Tibial nerve (tissue), 4 donors: ENCODE results near the gene DAZAP1.

ENCODE experiments used
- EP300 ChIP-seq, 2 donors: sonication (generic); formaldehyde crosslinking; IDR thresholded peaks; one replicate each; pipeline ENCODE4 v1.6.1; 2017; ENCODE audit warnings: antibody characterized with exemption in 2 of 2, mild to moderate bottlenecking in 1 of 2
- POLR2A ChIP-seq, 2 donors: fragments of 450-650 bp; IDR thresholded peaks; one replicate each; pipeline ENCODE4 v1.6.1; 2017; ENCODE audit warnings: antibody characterized with exemption in 2 of 2, mild to moderate bottlenecking in 2 of 2, moderate library complexity in 2 of 2
- TF ChIP-seq, protein P1 (sequence below), 5 experiments: fragments of 200-600 bp in 3 of 5; fragments of 450-650 bp in 2 of 5; sonication (generic) in 3 of 5; IDR thresholded peaks; one replicate each; pipeline ENCODE4 v1.5.1; 2016 to 2019; ENCODE audit warnings: antibody characterized with exemption in 5 of 5, mild to moderate bottlenecking in 3 of 5, moderate library complexity in 2 of 5

DNA sequence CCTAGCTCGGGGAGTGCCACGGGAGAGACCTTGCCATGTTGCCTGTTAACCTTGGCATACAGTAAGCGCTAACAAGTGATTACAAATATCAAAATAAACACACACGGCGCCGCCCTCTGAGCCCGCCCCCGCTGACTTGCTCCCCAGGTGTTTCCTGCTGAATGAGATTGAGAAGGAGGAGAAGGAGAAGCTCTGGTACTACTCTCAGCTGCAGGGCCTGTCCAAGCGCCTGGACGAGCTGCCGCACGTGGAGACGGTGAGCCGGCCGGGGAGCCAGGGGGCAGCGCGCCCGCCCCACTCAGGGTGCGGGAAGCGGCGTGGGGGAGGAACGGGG, 47.6 kb downstream of the DAZAP1 start:
- TF ChIP-seq, protein P1, sequence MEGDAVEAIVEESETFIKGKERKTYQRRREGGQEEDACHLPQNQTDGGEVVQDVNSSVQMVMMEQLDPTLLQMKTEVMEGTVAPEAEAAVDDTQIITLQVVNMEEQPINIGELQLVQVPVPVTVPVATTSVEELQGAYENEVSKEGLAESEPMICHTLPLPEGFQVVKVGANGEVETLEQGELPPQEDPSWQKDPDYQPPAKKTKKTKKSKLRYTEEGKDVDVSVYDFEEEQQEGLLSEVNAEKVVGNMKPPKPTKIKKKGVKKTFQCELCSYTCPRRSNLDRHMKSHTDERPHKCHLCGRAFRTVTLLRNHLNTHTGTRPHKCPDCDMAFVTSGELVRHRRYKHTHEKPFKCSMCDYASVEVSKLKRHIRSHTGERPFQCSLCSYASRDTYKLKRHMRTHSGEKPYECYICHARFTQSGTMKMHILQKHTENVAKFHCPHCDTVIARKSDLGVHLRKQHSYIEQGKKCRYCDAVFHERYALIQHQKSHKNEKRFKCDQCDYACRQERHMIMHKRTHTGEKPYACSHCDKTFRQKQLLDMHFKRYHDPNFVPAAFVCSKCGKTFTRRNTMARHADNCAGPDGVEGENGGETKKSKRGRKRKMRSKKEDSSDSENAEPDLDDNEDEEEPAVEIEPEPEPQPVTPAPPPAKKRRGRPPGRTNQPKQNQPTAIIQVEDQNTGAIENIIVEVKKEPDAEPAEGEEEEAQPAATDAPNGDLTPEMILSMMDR (IDR thresholded peaks at IDR 0.05), result no peak
- TF ChIP-seq POLR2A (IDR thresholded peaks at IDR 0.05), result no peak
- TF ChIP-seq EP300 (IDR thresholded peaks at IDR 0.05), result no peak
